ENCODE results near the gene PIGO.

DNA sequence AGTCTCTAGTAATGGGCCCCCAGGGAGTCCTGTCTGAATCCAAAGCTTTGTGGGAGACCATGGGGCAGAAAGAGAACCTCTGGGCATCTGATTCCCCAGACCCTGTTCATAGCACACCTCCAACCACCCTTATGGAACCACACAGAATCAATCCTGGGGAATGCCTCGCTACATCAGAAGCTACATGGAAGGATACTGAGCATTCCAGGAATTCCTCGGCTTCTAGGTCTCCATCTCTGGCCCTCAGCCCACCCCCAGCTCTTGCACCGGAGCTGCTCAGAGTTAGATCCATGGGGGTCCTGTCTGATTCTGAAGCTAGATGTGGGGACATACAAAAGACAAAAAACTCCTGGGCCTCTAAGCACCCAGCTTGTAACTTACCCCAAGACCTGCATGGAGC lies 52.3 kb downstream of the PIGO start:
- TF ChIP-seq CTCF (IDR thresholded peaks at IDR 0.05; ENCODE audit: low read depth, low read length) = no peak
- TF ChIP-seq EZH2phosphoT487 (IDR thresholded peaks at IDR 0.05; ENCODE audit: low read depth) = no peak
